ENCODE data around the gene IGBP1. TPM values are rescaled to one million over a fixed set of nuclear protein-coding genes. Genes with fewer than 3 reads are reported as not detected.

The IGBP1 gene
- total RNA-seq, 3 donors from 2014 or later: 26.2 to 28.5 (median 26.6) TPM

- no peak overlapping the region for H3K4me3 Mint-ChIP-seq
- H3K9me3 Mint-ChIP-seq: no peaks in the 10 kb centered on the region
- no peaks in the 10 kb centered on the region for H3K27me3 Mint-ChIP-seq (ENCODE audit: low read depth)
- H3K4me1 Mint-ChIP-seq (ENCODE audit: low read depth): peaks cover 27% of the 10 kb centered on the region
- DNase-seq: no peak
- peaks cover 8% of the 10 kb centered on the region for H3K36me3 Mint-ChIP-seq (ENCODE audit: insufficient read depth)
- ATAC-seq: no peak
Measured at GRCh38 chrX:70132224-70132623, 1.0 kb upstream of the IGBP1 start.

- DNase-seq (no peak), ATAC-seq (peak; percentile 85 to 86)
- peaks cover 8% of the 10 kb centered on the region for H3K36me3 Mint-ChIP-seq (ENCODE audit: insufficient read depth)
- peaks cover 30% of the 10 kb centered on the region for H3K4me1 Mint-ChIP-seq (ENCODE audit: low read depth)
- no peaks in the 10 kb centered on the region for H3K9me3 Mint-ChIP-seq
- H3K27me3 Mint-ChIP-seq (ENCODE audit: low read depth): no peaks in the 10 kb centered on the region
- H3K4me3 Mint-ChIP-seq: peak overlapping the region; percentile 98
Measured at GRCh38 chrX:70132877-70133302, 357 bp upstream of the IGBP1 start.

- Mint-ChIP-seq H3K27me3 (ENCODE audit: low read depth) (no peaks in the 10 kb centered on the region), H3K4me3 (peak overlapping the region; percentile 98), H3K9me3 (no peaks in the 10 kb centered on the region), H3K4me1 (ENCODE audit: low read depth) (peaks cover 28% of the 10 kb centered on the region), H3K36me3 (ENCODE audit: insufficient read depth) (peaks cover 8% of the 10 kb centered on the region)
- DNase-seq: no peak
- peak; percentile 8 to 20 for ATAC-seq
Measured at GRCh38 chrX:70134116-70134477, 850 bp downstream of the IGBP1 start.

- no peaks in the 10 kb centered on the region for H3K27me3 Mint-ChIP-seq (ENCODE audit: low read depth)
- H3K4me3 Mint-ChIP-seq: no peak overlapping the region
- H3K9me3 Mint-ChIP-seq: no peaks in the 10 kb centered on the region
- no peak for DNase-seq
- H3K36me3 Mint-ChIP-seq (ENCODE audit: insufficient read depth): peaks cover 21% of the 10 kb centered on the region
- no peak for ATAC-seq
- peaks cover 30% of the 10 kb centered on the region for H3K4me1 Mint-ChIP-seq (ENCODE audit: low read depth)
Measured at GRCh38 chrX:70138622-70139021, 5.4 kb downstream of the IGBP1 start.

- ATAC-seq: no peak
- Mint-ChIP-seq H3K4me1 (ENCODE audit: low read depth) (peaks cover 26% of the 10 kb centered on the region), H3K27me3 (ENCODE audit: low read depth) (no peaks in the 10 kb centered on the region)
Measured at GRCh38 chrX:70139736-70140135, 6.5 kb downstream of the IGBP1 start.

GRCh38 chrX:70141373-70141772 lies 8.1 kb downstream of the IGBP1 start:
- H3K9me3 Mint-ChIP-seq: no peaks in the 10 kb centered on the region
- peaks cover 21% of the 10 kb centered on the region for H3K36me3 Mint-ChIP-seq (ENCODE audit: insufficient read depth)
- H3K27me3 Mint-ChIP-seq (ENCODE audit: low read depth): no peaks in the 10 kb centered on the region
- no peak for ATAC-seq
- no peak for DNase-seq
- H3K4me3 Mint-ChIP-seq: no peak overlapping the region
- H3K4me1 Mint-ChIP-seq (ENCODE audit: low read depth): peaks cover 17% of the 10 kb centered on the region

More at GRCh38 chrX:70139736-70140135, 6.5 kb downstream of the IGBP1 start:
- Mint-ChIP-seq H3K36me3 (ENCODE audit: insufficient read depth) (peaks cover 21% of the 10 kb centered on the region), H3K4me3 (no peak overlapping the region), H3K9me3 (no peaks in the 10 kb centered on the region)
- DNase-seq: no peak

GRCh38 chrX:70166601-70167590 lies 33.6 kb downstream of the IGBP1 start:
- Mint-ChIP-seq H3K4me1 (ENCODE audit: low read depth) (no peaks in the 10 kb centered on the region), H3K9me3 (no peaks in the 10 kb centered on the region), H3K27me3 (ENCODE audit: low read depth) (no peaks in the 10 kb centered on the region), H3K36me3 (ENCODE audit: insufficient read depth) (peaks cover 10% of the 10 kb centered on the region), H3K4me3 (no peak overlapping the region)
- peak in 1 of 2 donors; percentile 89 for ATAC-seq
- no peak for DNase-seq

GRCh38 chrX:70168238-70169188 lies 35.3 kb downstream of the IGBP1 start:
- ATAC-seq (no peak), DNase-seq (no peak)
- H3K4me1 Mint-ChIP-seq (ENCODE audit: low read depth): no peaks in the 10 kb centered on the region
- H3K36me3 Mint-ChIP-seq (ENCODE audit: insufficient read depth): peaks cover 10% of the 10 kb centered on the region
- H3K27me3 Mint-ChIP-seq (ENCODE audit: low read depth): no peaks in the 10 kb centered on the region
- H3K9me3 Mint-ChIP-seq: no peaks in the 10 kb centered on the region
- no peak overlapping the region for H3K4me3 Mint-ChIP-seq

GRCh38 chrX:70169281-70169680 lies 36.0 kb downstream of the IGBP1 start:
- no peaks in the 10 kb centered on the region for H3K9me3 Mint-ChIP-seq
- no peaks in the 10 kb centered on the region for H3K27me3 Mint-ChIP-seq (ENCODE audit: low read depth)
- no peak for ATAC-seq
- H3K4me1 Mint-ChIP-seq (ENCODE audit: low read depth): no peaks in the 10 kb centered on the region
- peaks cover 7% of the 10 kb centered on the region for H3K36me3 Mint-ChIP-seq (ENCODE audit: insufficient read depth)
- DNase-seq: no peak
- no peak overlapping the region for H3K4me3 Mint-ChIP-seq

GRCh38 chrX:70171624-70172023 lies 38.4 kb downstream of the IGBP1 start:
- Mint-ChIP-seq H3K36me3 (ENCODE audit: insufficient read depth) (no peaks in the 10 kb centered on the region), H3K4me3 (no peak overlapping the region), H3K4me1 (ENCODE audit: low read depth) (no peaks in the 10 kb centered on the region), H3K9me3 (no peaks in the 10 kb centered on the region), H3K27me3 (ENCODE audit: low read depth) (no peaks in the 10 kb centered on the region)
- DNase-seq: no peak
- no peak for ATAC-seq

GRCh38 chrX:70172221-70172620 lies 39.0 kb downstream of the IGBP1 start:
- Mint-ChIP-seq H3K9me3 (no peaks in the 10 kb centered on the region), H3K4me3 (no peak overlapping the region), H3K27me3 (ENCODE audit: low read depth) (no peaks in the 10 kb centered on the region), H3K4me1 (ENCODE audit: low read depth) (no peaks in the 10 kb centered on the region), H3K36me3 (ENCODE audit: insufficient read depth) (no peaks in the 10 kb centered on the region)
- no peak for ATAC-seq
- no peak for DNase-seq

GRCh38 chrX:70172964-70173363 lies 39.7 kb downstream of the IGBP1 start:
- H3K4me3 Mint-ChIP-seq: no peak overlapping the region

GRCh38 chrX:70174754-70175153 lies 41.5 kb downstream of the IGBP1 start:
- H3K9me3 Mint-ChIP-seq: no peaks in the 10 kb centered on the region
- no peak for ATAC-seq
- no peak for DNase-seq
- no peaks in the 10 kb centered on the region for H3K4me1 Mint-ChIP-seq (ENCODE audit: low read depth)
- H3K27me3 Mint-ChIP-seq (ENCODE audit: low read depth): no peaks in the 10 kb centered on the region
- H3K36me3 Mint-ChIP-seq (ENCODE audit: insufficient read depth): no peaks in the 10 kb centered on the region
- H3K4me3 Mint-ChIP-seq: no peak overlapping the region

More at GRCh38 chrX:70172964-70173363, 39.7 kb downstream of the IGBP1 start:
- DNase-seq (no peak), ATAC-seq (no peak)
- Mint-ChIP-seq H3K27me3 (ENCODE audit: low read depth) (no peaks in the 10 kb centered on the region), H3K9me3 (no peaks in the 10 kb centered on the region), H3K4me1 (ENCODE audit: low read depth) (no peaks in the 10 kb centered on the region), H3K36me3 (ENCODE audit: insufficient read depth) (no peaks in the 10 kb centered on the region)

- ATAC-seq (no peak), DNase-seq (no peak)
- H3K4me3 Mint-ChIP-seq: no peak overlapping the region
- H3K36me3 Mint-ChIP-seq (ENCODE audit: insufficient read depth): no peaks in the 10 kb centered on the region
- no peaks in the 10 kb centered on the region for H3K4me1 Mint-ChIP-seq (ENCODE audit: low read depth)
- H3K27me3 Mint-ChIP-seq (ENCODE audit: low read depth): no peaks in the 10 kb centered on the region
- no peaks in the 10 kb centered on the region for H3K9me3 Mint-ChIP-seq
Measured at GRCh38 chrX:70175338-70175737, 42.1 kb downstream of the IGBP1 start.
